GM21528 (cell line): ENCODE results near the gene SYPL1.

ENCODE experiments used
- ATAC-seq: cut with Tn5 transposase; IDR thresholded peaks from one replicate; pipeline ENCODE4 v1.9.1; 2021; ENCODE audit warnings: mild to moderate bottlenecking, moderate library complexity; ENCODE audit not compliant: unreplicated experiment, low FRiP score

The SYPL1 gene

GRCh38 chr7:106069471-106070200 lies 42.5 kb downstream of the SYPL1 start:
- ATAC-seq: no peak

DNA sequence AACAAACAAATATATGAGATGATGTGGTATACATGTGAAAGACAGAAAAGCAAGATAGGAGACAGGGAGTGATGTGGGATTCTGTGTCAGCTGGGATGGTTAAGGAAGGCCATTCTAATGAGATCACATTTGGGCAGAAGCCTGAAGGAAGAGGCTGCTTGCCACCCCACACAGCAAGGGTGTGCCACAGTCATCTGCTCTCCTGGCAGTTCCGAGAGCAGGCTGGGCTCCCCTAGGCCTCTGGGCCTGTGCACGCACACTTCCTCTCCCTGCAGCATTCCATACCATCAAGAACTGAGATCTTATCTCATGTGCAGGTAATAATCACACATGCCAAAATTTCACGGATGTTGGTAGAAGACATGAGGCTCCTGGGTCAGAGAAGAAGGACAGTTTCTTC lies 43.1 kb downstream of the SYPL1 start:
- no peak for ATAC-seq

GRCh38 chr7:106068538-106068961 lies 43.6 kb downstream of the SYPL1 start:
- ATAC-seq: no peak

DNA sequence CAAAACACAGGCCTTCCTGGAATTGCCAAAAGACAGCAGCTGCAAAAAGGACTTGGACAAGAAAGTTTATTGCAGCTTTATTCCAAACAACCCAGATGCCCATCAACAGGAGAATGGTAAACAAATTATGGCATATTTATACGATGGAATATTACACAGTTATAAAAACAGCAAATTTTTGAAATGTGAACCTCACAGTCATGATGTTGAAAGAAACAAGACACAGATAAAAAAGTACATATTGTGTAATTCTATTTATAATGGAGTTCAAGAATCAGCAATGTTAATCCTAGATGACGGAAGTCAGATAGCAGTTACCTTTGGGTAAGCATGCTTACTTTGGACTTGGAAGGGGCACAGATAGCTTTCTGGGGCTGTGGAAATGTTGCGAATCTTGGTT lies 44.4 kb downstream of the SYPL1 start:
- ATAC-seq: no peak

- ATAC-seq: no peak
These were observed 46.3 kb downstream of the SYPL1 start for GRCh38 chr7:106065575-106066500.

DNA sequence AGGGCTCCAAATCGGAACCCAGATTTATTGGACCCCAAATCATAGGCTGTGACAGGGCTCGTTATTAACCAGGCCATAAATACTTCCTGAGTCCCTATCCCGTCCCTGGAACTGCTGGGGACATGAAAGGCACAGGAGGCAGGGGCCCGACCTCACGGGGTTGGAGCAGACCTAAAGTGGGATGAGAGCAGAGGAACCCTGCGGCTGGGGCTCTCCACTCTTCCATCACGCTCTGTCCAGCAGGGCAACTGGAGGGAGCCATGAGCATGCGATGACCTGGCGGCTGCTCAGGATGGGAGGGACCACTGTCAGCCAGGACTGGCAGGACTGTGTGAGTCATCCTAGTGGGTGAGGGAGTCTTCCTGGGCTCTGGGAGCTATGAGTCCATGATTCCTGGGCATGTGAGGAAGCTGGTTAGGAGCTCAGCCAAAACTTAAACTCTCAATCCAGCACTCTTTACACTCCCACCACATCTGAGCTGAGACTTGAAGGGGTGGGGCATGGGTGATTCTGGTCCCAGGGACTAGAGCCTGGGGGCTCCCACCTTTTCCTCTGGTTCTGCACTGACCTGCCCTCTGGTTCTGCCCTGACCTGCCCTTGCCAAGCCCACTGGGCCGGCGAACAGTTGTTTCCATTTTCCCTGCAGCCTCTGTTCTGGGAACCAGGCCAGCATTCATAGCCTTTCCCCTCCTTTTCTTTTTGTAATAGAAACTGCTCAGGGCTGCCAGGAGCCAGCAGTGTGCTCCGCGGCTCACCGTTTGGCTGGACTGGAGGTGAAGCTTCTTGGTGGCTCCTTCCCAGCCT lies 47.1 kb downstream of the SYPL1 start:
- no peak for ATAC-seq

- ATAC-seq: no peak
These were observed 47.8 kb downstream of the SYPL1 start for GRCh38 chr7:106064316-106064715.

GRCh38 chr7:106063692-106064091 lies 48.4 kb downstream of the SYPL1 start:
- ATAC-seq: no peak

- no peak for ATAC-seq
These were observed 49.1 kb downstream of the SYPL1 start for GRCh38 chr7:106063024-106063423.

DNA sequence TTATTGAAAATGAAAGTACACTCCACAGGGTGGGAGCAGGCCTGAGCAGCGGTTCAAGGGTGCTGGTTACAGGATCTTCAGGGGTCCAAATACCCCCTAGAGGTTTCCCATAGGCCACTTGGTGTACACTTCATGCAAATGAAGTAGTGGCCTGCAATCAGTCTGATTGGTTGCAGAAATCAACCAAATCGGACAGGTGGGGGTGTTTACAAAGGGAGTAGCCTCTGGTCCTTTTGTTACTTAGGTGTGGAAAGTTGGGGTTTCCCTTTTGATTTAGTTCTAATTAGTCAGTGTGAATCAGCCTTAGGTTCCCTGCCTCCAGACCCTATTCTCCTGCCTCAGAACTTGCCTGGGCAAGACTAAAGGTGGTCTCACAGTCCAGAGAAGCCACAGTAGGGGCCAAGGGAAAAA lies 49.6 kb downstream of the SYPL1 start:
- ATAC-seq: no peak

- ATAC-seq: no peak
These were observed 50.1 kb downstream of the SYPL1 start for GRCh38 chr7:106062006-106062405.

GRCh38 chr7:106061301-106061979 lies 50.7 kb downstream of the SYPL1 start:
- ATAC-seq: no peak

DNA sequence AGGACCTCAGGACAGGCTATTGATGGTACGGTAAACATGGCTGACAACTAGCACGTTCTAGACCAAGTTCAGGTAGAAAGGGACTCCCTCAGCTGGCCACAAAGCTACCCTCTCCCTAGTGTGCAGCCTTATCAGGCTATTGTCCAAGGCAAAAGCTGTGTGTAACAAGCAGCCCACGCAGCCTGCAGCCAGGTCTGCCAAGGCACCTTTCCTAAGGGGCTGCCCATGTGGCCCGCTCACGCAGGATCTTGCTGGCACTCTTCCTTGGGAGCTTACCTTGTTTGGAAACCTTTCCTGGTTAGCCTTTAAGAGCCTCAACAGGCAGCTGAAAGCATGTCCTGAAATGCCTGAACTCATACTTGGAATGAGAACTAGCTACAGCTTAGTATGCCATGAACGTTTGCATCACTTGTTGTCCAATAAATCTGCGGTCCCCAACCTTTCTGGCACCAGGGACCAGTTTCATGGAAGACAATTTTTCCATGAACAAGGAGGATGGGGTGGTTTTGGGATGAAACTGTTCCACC lies 51.7 kb downstream of the SYPL1 start:
- no peak for ATAC-seq

- ATAC-seq: no peak
These were observed 52.6 kb downstream of the SYPL1 start for GRCh38 chr7:106059556-106059955.

- ATAC-seq: no peak
These were observed 53.2 kb downstream of the SYPL1 start for GRCh38 chr7:106058928-106059324.

DNA sequence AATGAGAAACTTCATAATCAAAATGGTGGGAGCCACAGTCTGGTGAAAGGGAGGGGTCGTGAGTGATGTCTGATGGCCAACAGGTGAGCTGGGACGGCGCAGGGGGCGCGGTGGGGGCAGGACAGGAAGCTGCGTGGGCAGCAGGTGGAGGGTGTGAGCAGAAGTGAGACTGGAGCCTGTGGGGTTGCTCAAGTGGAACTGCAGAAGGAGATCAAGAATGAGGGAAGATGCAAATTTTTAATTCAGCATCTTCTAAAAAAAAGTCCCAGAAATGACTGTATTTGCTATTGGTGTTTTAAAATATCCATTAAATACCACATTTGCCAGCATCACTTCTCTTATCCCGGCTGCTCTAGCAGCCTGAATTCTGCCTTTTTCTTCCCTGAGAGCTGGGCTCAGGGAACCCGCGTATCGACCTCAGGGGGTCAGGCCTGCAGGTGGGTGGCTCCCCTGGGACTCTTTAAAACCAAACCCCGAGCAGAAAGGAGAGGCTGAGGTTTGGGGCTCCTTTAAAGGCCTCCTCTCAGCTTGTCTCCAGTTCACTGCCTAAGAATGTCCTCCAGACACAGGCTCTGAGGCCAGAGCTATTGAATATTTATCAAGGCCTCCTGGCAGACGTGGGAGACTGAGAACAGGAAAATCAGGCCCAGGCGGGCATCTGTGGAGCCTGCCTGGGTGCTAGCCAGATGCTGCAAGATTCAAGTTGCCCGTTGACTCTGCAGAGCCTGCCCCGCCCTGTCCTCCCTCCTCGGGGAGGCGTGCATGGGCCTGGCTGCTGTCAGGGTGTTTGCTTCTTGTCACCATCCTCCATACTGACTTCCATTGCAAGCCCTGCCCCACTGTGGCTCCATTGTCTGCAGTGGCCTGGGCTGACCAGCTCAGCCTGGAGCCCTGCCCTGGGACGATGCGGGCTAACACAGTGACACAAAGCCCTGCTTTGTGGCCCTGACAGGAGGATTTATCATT lies 53.9 kb downstream of the SYPL1 start:
- ATAC-seq: peak; percentile 63

GRCh38 chr7:106057204-106057961 lies 54.7 kb downstream of the SYPL1 start:
- ATAC-seq: no peak

DNA sequence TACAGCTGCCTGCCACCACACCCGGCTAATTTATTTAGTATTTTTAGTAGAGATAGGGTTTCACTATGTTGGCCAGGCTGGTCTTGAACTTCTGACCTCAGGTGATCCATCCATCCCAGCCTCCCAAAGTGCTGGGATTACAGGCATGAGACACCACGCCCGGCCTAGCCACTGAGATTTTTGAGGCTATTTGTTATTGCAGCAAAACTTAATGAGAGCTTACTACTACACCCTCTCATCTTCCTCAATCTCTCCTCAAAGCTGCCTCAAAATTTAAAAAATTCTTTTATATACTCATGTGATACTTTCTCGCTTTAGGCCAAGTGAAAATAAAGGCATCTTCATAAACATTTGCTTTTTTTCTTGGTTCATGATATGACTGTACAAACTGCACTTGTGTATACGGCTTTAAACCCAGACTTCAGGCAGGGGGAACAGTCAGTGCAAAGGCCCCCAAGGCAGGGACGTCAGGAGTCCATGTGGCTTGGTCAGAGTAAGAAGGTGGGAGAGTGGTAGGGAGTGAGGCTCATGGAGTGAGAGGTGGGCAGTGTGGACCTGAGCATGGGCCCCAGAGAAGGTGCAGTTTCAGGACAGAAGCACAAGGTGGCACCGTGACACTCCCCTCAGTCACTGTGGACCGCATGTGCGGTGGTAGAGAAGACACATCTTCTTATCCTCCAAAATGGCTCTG lies 55.5 kb downstream of the SYPL1 start:
- peak; percentile 41 for ATAC-seq
